GM18517 (cell line): ENCODE data around the gene ZNF423.
"Not testable (repeated sequence)": the region's sequence is repeated elsewhere in the genome, so short reads cannot be mapped to it uniquely, and the experiment has no call there.

ENCODE experiments used
- ATAC-seq: cut with Tn5 transposase; IDR thresholded peaks from one replicate; pipeline ENCODE4 v1.9.1; 2021; ENCODE audit warnings: mild to moderate bottlenecking, moderate library complexity; ENCODE audit not compliant: unreplicated experiment

ZNF423 gene

DNA sequence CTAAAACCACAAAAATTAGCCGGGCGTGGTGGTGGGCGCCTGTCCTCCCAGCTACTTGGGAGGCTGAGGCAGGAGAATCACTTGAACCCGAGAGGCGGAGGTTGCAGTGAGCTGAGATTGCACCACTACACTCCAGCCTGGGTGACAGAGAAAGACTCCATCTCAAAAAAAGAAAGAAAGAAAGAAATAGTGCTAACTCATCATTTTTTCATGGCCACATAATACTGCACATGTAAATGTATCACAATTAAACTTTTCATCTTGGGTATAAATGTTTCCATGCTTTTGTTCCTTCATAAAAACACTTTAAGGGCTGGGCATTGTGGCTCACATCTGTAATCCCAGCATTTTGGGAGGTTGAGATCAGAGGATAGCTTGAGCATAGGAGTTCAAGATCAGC lies 15.9 kb upstream of the ZNF423 start:
- ATAC-seq: not testable (repeated sequence)

DNA sequence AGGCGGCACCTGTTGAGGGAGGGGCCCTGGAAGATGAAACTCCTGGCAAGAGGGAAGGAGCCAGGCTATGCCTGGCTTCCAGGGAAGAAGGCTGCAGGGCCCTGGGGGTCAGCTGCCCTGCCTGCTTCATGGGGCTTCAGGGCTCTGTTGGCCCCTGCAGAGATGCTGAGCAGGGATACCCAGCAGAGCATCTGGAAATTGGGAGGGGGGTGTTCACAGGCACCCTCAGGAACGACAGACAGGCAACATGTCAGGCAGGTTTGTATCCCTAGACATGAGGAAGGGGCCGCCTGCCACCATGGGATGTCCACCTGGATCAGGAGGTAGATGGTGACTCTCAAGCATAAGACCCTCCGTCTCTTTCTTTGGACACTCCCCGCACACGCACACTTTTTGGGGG lies 13.8 kb upstream of the ZNF423 start:
- ATAC-seq: no peak

DNA sequence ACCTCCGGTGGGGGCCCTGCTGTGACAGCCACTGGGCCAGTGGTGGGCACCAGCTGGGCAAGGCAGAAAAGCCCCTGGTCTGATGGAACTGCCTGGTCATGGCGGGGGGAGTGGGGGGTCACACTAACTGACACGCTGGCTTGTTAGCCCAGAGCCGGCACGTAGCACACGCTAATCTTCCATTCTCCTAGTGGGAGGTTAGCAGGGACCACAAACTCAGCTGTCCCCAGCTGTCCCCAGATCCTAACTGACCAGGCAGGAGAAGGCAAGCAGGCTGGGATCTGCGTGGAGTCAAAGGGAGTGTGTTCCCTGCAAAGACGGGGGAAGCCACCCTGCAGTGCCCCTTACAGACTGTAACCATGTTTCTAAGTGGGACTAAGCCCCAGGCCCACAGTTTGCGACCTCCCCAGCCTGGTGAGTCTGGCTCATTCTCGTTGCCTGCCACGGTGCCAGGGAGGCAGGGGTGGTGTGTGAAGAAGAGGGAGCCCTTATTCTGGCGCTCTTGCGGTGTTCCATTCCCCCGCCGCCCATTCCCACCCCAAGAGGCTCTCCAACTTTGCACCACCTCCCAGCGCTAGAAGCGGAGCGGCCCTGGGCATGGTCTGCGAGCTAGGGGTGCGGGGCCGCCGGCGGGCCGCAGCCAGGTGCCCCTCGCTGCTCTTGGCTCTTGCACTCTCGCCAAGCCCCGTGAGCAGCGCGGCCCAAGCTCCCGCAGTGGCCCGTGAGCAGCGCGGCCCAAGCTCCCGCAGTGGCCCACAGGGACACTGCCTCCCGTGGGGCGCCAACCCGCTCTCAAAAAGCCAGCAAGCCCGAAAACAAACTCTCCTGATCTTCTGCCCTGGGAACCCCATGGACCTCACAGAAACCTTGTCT lies 12.1 kb upstream of the ZNF423 start:
- no peak for ATAC-seq

DNA sequence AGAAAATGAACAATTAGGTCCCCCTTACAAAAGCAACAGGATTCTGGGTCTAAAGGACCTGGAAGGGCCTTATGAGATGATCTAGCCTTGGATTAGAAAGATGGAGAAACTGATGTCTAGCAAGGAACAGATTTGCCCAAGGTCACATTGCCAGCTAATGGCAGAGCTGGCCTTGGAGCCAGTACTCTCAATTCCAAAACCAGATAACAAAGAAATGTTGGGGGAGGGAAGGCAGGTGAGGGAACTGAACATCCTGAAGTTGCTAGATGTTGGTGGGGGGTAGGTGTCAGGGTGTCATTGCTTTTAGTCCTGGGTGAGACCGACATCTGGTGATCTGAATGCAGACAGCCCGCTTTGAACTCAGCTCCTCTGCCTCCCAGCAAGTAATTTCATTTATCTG lies 11.3 kb upstream of the ZNF423 start:
- ATAC-seq: no peak

DNA sequence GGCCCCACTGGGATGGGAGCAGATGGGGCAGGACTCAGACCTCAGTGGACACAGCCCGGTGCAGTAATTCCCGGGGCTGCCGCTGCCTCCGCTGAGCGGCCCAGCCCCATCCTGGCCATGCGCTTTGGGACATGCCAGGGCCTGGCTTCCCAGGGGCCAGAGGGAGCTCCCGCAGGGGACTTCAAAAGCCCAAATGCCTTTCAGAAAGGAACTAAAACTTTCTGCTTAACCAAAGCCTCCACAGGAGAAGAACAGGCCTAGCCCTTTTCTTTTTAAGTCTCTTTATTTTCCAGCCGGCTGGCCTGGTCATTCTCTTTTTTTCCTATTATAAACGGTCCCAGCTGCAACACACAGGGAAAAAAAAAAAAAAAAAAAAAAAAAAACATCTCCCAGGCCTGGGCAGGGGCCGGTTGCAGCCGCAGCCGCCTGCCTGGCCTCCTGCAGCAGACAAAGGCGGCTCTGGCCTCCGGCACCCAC lies 10.7 kb upstream of the ZNF423 start:
- ATAC-seq: no peak

DNA sequence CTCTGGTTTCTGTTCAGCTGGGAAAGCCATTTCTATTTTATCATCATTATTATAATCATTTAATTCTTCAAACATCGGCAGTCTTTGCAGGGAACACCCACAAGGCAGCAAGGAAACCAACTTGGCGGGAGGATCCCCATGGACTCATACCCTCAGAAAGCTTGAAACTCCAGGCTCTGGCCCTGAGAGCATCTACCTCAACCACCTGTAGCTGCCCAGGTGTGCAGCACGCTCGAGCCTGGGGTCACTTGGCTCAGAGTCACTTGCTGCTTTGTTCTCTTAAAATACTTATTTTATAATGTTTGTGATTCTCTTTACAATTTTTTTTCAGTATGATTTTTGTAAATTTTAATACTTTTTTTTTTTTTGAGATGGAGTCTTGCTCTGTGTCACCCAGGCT lies 6.8 kb upstream of the ZNF423 start:
- ATAC-seq: no peak

DNA sequence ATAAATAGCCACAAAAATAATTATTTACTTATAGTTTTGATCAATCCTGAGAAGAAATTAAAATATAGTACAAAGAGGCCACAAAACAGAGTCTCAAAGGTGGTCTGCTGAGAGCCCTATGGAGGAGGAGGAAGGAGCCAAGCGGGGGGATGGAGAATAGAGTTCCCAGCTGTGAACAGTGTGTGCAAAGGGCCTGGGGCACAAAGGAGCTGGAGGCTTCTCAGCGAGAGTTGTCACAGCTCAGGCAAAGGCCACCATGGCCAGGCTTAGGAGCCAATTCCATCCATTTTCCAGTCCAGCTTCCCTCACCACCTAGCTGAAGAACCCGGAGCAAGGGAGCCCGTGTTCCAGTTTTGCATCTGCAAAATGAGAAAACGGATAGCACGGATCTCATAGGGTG lies 5.4 kb upstream of the ZNF423 start:
- no peak for ATAC-seq

DNA sequence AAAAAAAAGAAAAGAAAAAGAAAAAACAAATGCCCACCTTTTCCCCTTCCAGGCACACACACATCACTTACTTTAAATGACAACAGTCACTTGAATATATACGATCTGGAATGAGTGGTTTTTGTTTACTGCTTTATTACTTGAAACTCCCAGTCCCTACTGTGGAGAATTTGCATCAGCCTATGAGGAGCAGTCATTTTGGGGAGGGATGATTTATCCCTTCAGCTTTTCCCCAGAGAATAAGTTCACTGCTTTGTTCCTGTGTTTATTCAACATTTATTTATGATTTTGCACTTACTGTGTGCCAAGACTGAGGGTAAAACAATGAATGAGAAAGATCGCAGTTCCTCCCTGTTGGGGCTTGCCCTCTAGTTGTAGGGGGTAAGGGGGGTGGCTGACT lies 4.7 kb upstream of the ZNF423 start:
- no peak for ATAC-seq

DNA sequence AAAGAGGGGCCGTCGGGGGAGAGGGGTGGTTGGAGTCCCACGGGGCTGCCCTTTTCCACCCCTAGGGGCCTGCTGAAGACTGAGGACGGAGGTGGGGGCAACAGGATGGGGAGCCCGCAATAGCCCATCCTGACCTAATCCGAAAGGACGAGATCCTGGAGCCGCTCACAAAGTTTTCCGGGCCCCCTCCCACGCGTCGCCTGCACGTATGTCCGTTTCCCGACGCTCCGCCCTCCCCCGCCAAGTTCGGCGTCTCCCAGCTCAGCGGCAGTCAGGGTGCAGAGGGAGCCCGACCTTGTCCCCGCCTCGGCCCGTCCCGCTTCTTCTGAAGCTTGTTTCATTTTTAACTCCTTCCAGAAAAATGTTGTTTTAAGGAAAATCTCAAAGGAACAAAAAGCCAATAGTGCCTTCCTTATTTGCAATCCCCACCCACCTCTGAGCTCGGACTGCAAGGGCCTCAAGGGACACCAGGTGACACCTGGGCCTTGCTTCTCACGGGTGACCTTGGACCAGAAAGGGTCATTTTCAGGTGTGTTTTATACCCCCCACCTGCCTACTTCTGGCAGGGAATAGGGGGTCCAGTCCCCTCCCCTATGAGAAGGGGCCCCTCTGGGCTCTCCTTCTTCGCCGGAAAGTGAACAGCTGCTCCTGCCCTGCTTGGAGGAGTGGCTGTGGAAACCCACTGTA lies 3.4 kb upstream of the ZNF423 start:
- ATAC-seq: no peak

DNA sequence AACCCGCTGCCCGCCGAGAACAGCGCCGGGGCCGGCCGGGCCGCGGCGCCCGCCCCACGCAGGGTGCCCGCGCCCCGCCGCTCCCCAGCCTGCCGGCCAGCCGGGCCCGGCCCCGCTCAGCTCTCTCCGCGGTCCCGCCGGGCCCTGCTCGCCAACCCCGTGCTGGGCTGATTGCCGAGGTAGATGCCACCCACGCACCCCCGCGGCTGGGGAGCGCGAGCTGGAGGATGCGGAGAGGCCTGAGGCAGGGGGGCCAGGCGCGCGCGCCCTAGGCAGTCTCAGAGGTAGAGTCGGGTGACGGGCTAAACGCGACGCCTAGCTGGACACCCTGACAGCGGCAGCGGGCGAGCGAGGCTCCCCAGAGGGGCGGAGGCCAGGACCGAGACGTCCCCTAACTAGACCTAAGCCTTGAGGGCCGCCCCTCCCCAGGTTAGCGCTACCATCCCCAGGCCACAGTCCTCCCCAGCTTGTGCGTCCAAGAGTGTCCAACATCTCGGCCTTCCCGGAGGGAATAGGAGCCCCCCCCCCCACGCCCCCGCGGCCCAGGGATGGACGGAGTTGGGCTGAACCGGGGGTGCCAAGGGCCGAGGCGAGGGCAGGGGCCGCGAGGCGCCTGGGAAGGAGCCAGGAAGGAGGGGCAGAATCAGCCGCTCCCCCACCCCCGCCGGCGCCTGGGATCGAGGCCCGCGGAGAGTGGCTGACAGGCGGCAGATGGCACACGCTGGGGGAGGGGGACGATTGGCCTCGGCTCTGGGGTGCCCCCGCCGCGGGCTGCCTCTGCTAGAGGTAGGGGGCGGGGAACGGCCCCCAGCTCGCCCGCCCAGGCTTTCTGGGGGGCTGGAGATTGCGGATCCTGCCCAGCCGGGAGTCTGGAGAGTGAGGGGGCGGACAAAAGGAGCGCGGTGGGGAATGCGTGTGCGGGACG lies 2.5 kb upstream of the ZNF423 start:
- ATAC-seq: no peak

DNA sequence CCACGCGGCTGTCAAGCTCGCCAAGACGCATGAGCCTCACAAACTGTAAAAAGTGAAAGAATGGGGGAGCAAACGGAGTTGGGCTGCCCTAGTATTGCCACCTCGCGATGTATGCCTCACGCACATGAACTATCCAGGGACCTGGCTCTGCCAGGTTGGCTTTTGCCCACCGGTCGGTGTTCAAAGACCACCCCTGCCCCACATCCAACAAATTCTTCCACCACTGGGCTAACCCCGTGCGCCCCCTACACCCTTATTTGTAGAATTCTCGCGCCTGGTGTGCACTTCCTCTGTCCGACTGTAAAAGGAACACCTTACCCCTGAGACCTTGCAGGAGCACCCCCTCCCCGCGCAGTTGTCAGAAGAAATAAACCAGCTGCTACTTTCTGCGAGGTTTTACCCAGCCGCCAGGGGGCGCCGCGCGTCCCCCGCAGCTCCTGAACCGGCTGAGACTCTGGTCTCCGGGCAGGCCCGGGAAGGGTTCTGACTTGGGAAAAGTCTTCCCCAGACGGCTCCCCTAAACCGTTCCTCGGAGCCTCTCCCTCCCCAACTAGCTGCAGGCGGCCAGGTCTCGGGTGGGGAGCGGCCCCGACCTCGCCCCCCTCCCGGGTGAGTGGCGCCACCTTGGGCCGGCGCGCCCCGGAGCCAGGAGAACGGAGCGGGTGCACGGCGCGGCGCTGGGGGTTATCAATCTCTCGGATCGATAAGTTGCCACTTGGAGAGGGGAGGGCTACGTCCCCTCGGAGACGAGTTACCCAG lies 1.7 kb upstream of the ZNF423 start:
- ATAC-seq: no peak

DNA sequence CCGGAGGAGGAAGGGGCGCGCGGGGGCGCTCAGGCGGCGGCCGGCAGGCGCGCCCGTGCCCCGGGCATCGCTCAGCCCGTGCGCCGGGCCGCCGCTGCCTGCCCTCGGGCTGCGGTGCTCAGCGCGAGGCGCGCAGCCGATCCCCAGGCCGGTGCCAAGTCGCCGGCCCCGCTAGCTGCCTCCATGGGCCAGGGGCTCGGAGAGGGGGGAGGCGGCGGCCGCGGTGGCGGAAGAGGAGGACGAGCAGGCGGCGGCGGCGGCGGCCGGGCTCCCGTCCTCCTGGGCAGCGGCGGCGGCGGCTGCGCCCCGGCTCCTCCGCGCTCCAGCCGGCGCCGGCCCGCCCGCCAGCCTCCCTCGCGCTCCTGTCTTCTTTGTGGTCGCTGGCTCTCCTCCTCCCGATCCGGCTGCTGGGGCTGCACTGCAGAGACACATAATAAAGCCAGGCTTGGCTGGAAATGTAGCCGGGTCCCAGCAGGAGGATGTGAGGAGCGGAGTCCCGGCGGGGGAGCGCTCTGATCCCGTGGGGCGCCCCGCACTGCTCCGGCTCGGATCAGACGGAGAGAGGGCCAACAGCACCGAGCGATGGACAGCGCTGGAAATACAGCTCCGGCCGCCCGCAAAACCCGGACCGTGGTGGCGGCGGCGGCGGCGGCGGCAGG lies 889 bp upstream of the ZNF423 start:
- ATAC-seq: no peak

DNA sequence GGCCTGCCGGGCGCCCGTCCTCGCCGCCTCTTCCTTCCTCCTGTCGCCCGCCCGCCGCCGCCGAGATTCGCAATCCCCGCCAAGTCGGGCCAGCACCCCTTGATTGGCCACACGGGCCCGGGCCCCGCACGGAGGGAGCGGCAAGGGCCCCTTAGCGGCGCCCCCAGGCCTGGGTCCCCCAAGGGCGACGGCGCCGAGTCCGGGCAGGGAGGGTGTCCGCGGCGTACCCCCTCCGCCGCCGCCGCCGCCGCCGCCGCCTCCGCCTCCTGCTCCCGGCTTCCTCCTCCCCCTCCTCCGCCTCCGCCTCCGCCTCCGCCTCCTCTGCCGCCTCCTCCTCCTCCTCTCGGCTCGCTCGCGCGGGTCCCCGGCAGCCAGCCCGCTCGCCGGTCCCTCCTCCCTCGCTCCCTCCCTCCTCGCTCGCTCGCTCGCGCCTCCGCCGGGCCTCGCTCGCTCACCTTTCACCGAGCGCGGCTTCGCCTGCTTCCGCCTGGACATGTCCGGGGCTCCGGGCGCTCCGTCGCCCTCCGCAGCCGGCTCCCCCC lies 561 bp downstream of the ZNF423 start:
- ATAC-seq: no peak

DNA sequence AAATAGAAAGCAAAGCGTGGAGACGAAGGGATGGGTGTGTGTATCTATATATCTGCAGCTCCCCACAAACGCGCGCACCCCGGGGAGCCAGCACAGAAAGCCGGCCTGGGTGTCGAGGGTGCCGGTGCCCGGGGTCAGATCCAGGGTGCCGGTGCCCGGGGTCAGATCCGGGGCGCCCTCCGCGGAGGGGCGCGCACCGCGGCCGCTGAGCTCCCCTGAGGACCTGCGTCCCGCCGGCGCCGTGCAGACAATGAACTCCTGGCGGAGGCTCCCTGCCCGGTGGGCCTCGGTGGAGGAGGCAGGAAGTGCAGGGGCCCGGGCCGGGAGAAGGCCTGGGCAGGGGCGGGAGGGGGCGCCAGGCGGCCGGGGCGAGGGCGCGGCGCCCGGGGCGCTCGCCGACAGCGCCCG lies 1.1 kb downstream of the ZNF423 start:
- ATAC-seq: no peak

DNA sequence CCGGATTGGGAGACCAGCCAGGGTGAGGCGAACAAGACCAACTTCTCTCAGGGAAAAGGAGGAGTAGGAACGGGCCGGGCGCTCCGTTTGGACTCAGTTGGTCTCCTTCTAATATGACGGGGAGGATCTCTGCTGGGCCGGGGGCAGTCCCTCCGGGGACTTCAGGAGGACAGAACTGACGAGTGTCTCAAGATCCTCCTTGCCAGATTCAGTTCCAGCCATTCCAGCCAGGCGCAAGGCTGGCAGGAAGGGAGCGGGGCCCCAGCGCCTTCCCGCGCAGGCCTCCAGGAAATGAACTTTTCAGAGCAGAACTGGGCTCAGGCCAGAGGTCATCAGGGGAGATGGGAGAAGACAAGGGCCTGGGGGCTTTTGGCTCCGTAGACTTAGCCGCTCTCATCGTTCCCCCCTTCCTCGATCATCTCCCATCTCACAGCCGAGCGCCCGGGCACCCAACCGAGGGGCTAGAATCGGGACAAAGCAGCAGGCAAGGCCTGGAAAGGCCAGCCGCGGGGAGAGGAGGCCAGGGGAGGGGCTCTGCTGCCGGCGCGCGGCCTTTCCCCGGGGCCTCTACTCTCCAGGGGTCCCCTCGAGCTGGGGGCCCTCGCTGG lies 1.6 kb downstream of the ZNF423 start:
- no peak for ATAC-seq

DNA sequence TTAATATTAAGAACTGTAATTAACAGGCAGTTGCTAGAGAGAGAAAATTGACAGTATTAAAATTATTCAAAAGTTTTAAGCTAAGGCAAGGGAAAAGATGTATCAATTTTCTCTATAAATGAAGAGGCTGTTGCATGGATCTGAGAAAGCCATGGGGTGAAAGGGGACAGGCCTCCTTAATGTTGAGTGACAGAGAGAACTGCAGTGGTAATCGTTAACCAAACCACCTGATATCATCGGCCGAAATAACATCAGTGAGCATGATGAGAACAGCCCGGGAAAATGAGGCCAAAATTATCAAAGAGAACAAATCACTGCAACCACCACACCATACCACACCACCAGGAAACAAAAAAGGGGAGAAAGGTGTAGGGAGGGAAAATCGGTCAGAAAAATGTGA lies 3.6 kb downstream of the ZNF423 start:
- no peak for ATAC-seq

DNA sequence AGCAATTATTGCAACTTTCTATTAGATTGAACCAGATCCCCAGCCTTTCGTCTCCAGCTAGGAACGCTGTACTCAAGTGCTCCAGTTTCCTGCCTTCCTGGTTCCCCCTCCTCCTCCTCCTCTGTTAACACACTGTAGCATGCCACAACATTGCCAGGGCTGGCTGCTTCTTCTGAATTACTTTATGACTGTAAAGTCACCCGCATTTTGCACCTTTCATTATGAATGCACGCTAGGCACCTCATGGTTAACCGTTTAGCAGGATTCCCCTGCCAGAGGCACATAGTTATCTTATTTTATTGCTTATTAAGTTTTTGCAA lies 4.5 kb downstream of the ZNF423 start:
- ATAC-seq: no peak

DNA sequence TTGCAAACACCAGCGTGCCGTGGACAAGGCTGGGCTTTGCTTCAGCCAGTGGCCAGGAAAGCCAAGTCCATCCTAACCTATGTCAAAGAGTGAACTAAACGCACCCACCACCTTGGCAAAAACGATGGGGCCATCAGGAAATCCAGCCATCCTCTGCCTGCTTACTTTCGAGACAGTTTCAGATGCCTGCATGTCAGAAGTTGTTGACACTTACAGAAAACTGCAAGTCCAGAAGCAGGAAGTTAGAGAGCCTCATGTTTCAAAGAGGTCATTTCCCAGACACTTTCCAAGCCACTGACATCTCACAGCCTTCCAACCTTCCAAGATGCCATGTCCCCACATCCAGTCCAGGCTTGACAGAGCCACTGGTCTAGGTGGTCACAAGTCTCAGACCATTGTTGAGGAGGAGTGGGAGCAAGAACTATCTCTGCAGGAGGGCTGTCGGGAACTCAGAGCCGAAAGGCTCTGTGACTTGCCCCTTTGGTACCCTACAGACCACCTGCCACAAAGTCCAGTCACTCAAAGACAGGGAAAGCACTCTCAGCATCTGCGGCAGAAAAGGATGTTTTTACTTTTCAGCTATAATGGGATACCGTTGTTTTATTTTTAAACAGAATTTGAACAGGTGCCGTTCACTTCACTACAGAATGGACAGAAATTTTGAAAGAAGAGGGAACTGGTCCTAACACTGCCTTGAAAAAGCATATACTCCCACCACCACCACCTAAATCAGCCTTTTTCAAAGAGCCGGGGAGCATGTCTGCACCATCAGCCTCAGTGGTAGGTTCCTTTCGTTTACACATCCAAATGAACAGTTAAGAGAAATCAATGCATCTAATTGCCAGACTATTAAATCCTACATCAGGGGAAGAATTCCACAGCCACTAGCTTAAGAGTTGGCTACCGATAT lies 5.1 kb downstream of the ZNF423 start:
- ATAC-seq: no peak

DNA sequence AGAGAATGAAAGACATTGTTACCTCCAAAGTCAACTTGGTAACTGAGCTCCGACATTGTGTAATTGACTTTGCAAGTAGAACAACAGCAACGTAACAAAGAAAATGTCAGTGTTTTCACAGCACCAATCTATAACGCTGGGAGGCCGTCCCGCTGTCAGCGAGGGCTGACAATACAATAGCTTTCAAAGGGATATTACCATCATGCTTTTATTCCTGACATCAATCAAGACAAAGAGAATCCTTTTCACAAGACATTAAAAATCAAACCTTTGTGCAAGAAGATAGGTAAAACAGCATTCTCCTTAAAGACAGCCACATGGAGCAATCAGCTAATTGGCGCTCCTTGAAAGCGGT lies 6.2 kb downstream of the ZNF423 start:
- ATAC-seq: no peak
